GM23338 (cell line): ENCODE data around the gene WDR26. TPM values are rescaled to one million over a fixed set of nuclear protein-coding genes. Genes with fewer than 3 reads are reported as not detected.

Source experiments
- CREB1 ChIP-seq: fragments of 250-450 bp; sonication (Bioruptor Pico); IDR thresholded peaks from 2 replicates; pipeline ENCODE4 v1.5.0; 2020; ENCODE audit warnings: low read depth, mild to moderate bottlenecking, moderate library complexity
- CTCF ChIP-seq, 2 experiments: fragments of 200-600 bp in 1 of 2; sonication (generic) in 1 of 2; conservative IDR thresholded peaks; 2 replicates each; pipeline versions ENCODE4 v1.5.1 to v1.6.1; 2016 to 2017; ENCODE audit warnings: antibody characterized with exemption in 2 of 2, low read depth in 2 of 2, mild to moderate bottlenecking in 2 of 2, moderate library complexity in 1 of 2
- EZH2 ChIP-seq: fragments of 200-600 bp; sonication (generic); IDR thresholded peaks from one replicate; pipeline ENCODE4 v1.8.0; 2017; ENCODE audit warnings: antibody characterized with exemption, mild to moderate bottlenecking, low read depth; ENCODE audit not compliant: unreplicated experiment
- EZH2phosphoT487 ChIP-seq: fragments of 200-600 bp; sonication (generic); IDR thresholded peaks from one replicate; pipeline ENCODE4 v1.8.1; 2018; ENCODE audit warnings: antibody characterized with exemption; ENCODE audit not compliant: unreplicated experiment
- JUNB ChIP-seq: IDR thresholded peaks from one replicate; pipeline ENCODE4 v1.6.1; 2016; ENCODE audit warnings: antibody characterized with exemption; ENCODE audit not compliant: unreplicated experiment
- POLR2AphosphoS5 ChIP-seq: IDR thresholded peaks from 2 replicates; pipeline ENCODE4 v1.6.1; 2016; ENCODE audit warnings: antibody characterized with exemption, low read depth
- STAT1 ChIP-seq: IDR thresholded peaks from one replicate; pipeline ENCODE4 v1.6.1; 2016; ENCODE audit warnings: antibody characterized with exemption; ENCODE audit not compliant: unreplicated experiment
- ZNF114 ChIP-seq: fragments of 250-450 bp; sonication (Bioruptor Pico); IDR thresholded peaks from 2 replicates; pipeline ENCODE4 v1.5.0; 2020; ENCODE audit warnings: mild to moderate bottlenecking, moderate library complexity
- ZNF331 ChIP-seq: fragments of 250-450 bp; sonication (Bioruptor Pico); IDR thresholded peaks from 2 replicates; pipeline ENCODE4 v1.5.0; 2020; ENCODE audit warnings: low read depth, mild to moderate bottlenecking, moderate library complexity
- ZNF462 ChIP-seq: fragments of 250-450 bp; sonication (Bioruptor Pico); IDR thresholded peaks from 2 replicates; pipeline ENCODE4 v1.5.0; 2020; ENCODE audit warnings: mild to moderate bottlenecking, moderate library complexity
- polyA plus RNA-seq: library from polyadenylated mRNA; unstranded; fragments of >200 nt; fragmentation: Nextera tagmentation; extraction: Ambion mirVana; gene quantifications from 2 replicates; pipeline ENCODE4 v1.2.1, GENCODE V29; 2016
- total RNA-seq: library from RNA; depleted of rRNA; stranded (reverse); fragments of >200 nt; shearing (Covaris generic); gene quantifications from 2 replicates; pipeline ENCODE4 v1.2.3, GENCODE V29; 2014

WDR26 gene
- total and polyA plus RNA-seq, 2 experiments from 2014 or later: 16.9 to 74.6 TPM

GRCh38 chr1:224430511-224431113 is 4.0 kb downstream of the WDR26 start (continued):
- TF ChIP-seq ZNF462: no peak
- no peak for TF ChIP-seq EZH2phosphoT487
- TF ChIP-seq POLR2AphosphoS5: no peak
- TF ChIP-seq STAT1: no peak
- no peak for TF ChIP-seq JUNB
- TF ChIP-seq EZH2: no peak
- TF ChIP-seq CTCF (conservative IDR thresholded peaks at IDR 0.05; ENCODE audit: low read depth in 2 of 2): no peak
- TF ChIP-seq ZNF331 (CRISPR knock-in tag): no peak
- no peak for TF ChIP-seq ZNF114 (CRISPR knock-in tag)
- TF ChIP-seq CREB1 (CRISPR knock-in tag): no peak
